ENCODE measurements around the gene PIR. TPM values are rescaled to one million over a fixed set of nuclear protein-coding genes. Genes with fewer than 3 reads are reported as not detected.

Gene PIR
- total and polyA plus RNA-seq, 9 of the 15 experiments (the other 6 are each of a cell fraction or from before 2014, with no cell fraction given) = 7.5 to 29.8 (median 11.5) TPM

- TF ChIP-seq FOXM1 (IDR thresholded peaks at IDR 0.05; ENCODE audit: low read depth) (peak; percentile 73), FOXM1 (CRISPR knock-in tag; IDR thresholded peaks at IDR 0.05; ENCODE audit: low read depth) (no peak), IRF2 (CRISPR knock-in tag; IDR thresholded peaks at IDR 0.05) (no peak), PRDM10 (IDR thresholded peaks at IDR 0.05; ENCODE audit: partially characterized antibody) (peak; percentile 28), ZNF695 (CRISPR knock-in tag; IDR thresholded peaks at IDR 0.05) (no peak), EZH2 (IDR thresholded peaks at IDR 0.05; ENCODE audit: borderline replicate concordance, low read depth, low read length) (no peak), PML (IDR thresholded peaks at IDR 0.05; ENCODE audit: low read length) (peak; percentile 75), RBM25 (IDR thresholded peaks at IDR 0.05; ENCODE audit: low read depth, low read length, severe bottlenecking) (no peak), ZNF785 (CRISPR knock-in tag; IDR thresholded peaks at IDR 0.05) (no peak), RBFOX2 (IDR thresholded peaks at IDR 0.05; ENCODE audit: low read depth, low read length) (no peak), TAL1 (IDR thresholded peaks at IDR 0.05) (peak; percentile 83), ETV1 (tag; conservative IDR thresholded peaks at IDR 0.05; ENCODE audit: low read depth) (peak; percentile 92), ZNF175 (CRISPR knock-in tag; IDR thresholded peaks at IDR 0.05; ENCODE audit: low read depth) (peak; percentile 37; the same call in 1 of the 2 replicates), JUND (IDR thresholded peaks at IDR 0.05; ENCODE audit: borderline replicate concordance, low read depth, low read length) (peak; percentile 63), JUND (tag; IDR thresholded peaks at IDR 0.05; ENCODE audit: borderline replicate concordance, low read depth, low read length) (peak; percentile 38; the same call in 1 of the 3 replicates), IFI16 (CRISPR knock-in tag; IDR thresholded peaks at IDR 0.05) (no peak), KDM1A (IDR thresholded peaks at IDR 0.05) (peak in 1 of 2 experiments; percentile 69), ZNF232 (CRISPR knock-in tag; IDR thresholded peaks at IDR 0.05) (no peak), BHLHE40 (IDR thresholded peaks at IDR 0.05; ENCODE audit: low read length) (0 out of 2 replicates have a peak, but pooled peaks have one; percentile 6), ZFP36 (IDR thresholded peaks at IDR 0.05; ENCODE audit: low read depth, low read length, partially characterized antibody) (no peak)
- TF ChIP-seq, protein P1, sequence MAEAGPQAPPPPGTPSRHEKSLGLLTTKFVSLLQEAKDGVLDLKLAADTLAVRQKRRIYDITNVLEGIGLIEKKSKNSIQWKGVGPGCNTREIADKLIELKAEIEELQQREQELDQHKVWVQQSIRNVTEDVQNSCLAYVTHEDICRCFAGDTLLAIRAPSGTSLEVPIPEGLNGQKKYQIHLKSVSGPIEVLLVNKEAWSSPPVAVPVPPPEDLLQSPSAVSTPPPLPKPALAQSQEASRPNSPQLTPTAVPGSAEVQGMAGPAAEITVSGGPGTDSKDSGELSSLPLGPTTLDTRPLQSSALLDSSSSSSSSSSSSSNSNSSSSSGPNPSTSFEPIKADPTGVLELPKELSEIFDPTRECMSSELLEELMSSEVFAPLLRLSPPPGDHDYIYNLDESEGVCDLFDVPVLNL (CRISPR knock-in tag; IDR thresholded peaks at IDR 0.05; ENCODE audit: low read depth) = no peak
- TF ChIP-seq, protein P2, sequence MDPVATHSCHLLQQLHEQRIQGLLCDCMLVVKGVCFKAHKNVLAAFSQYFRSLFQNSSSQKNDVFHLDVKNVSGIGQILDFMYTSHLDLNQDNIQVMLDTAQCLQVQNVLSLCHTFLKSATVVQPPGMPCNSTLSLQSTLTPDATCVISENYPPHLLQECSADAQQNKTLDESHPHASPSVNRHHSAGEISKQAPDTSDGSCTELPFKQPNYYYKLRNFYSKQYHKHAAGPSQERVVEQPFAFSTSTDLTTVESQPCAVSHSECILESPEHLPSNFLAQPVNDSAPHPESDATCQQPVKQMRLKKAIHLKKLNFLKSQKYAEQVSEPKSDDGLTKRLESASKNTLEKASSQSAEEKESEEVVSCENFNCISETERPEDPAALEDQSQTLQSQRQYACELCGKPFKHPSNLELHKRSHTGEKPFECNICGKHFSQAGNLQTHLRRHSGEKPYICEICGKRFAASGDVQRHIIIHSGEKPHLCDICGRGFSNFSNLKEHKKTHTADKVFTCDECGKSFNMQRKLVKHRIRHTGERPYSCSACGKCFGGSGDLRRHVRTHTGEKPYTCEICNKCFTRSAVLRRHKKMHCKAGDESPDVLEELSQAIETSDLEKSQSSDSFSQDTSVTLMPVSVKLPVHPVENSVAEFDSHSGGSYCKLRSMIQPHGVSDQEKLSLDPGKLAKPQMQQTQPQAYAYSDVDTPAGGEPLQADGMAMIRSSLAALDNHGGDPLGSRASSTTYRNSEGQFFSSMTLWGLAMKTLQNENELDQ (CRISPR knock-in tag; IDR thresholded peaks at IDR 0.05; ENCODE audit: borderline replicate concordance) = no peak
- TF ChIP-seq, protein P3, sequence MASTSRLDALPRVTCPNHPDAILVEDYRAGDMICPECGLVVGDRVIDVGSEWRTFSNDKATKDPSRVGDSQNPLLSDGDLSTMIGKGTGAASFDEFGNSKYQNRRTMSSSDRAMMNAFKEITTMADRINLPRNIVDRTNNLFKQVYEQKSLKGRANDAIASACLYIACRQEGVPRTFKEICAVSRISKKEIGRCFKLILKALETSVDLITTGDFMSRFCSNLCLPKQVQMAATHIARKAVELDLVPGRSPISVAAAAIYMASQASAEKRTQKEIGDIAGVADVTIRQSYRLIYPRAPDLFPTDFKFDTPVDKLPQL (IDR thresholded peaks at IDR 0.05; ENCODE audit: extremely low read depth, insufficient read length) = no peak
These were observed 22.8 kb upstream of the PIR start (continued) for GRCh38 chrX:15515931-15516330.
